Measurements from ENCODE around the gene FNBP1. TPM values are rescaled to one million over a fixed set of nuclear protein-coding genes. Genes with fewer than 3 reads are reported as not detected.
A peak's percentile ranks its signal among the peaks of the same experiment; 100 is the strongest.

Gene FNBP1
- total and polyA plus RNA-seq, 8 donors, result 30.4 to 51.8 (median 34.4) TPM

- H3K9me3 ChIP-seq, result no peaks in the 10 kb centered on the region
- intact Hi-C loops (cut with DNase I), result loop anchor here in 1 of 2 donors (10.0 kb wide), 1 partner anchor 158 kb away; the partner anchor contains the start of gene FNBP1
These were observed 156.5 kb downstream of the FNBP1 start for GRCh38 chr9:129886226-129887174.

DNA sequence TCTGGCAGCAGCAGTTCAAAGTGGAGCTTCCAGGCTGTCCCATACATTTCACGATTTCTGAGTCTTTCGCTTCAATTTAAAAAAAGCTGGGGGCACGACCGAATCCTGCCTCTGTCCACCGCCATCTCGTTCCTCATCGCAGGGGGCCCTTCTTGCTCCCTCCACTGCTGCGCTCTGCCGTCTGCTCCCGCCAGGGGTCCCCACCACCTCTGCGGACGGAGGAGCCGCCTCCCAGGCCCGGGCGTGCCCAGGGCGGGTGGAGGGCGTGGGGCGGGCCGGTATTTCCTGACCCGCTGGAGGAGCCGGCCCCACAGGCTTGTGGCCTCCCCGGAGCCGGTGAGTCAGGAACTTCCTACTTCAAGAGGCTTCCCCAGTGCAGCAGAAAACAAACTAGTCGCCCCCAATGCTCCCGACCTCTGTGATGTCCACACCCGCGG, 157.3 kb downstream of the FNBP1 start:
- no peaks in the 10 kb centered on the region for H3K27me3 ChIP-seq
- H3K4me1 ChIP-seq, result peaks cover 5 to 70% of the 10 kb centered on the region in 2 donors
- peak; percentile 94 for ATAC-seq
- TF ChIP-seq CTCF (IDR thresholded peaks at IDR 0.05), result peak; percentile 90 to 92
- no peaks in the 10 kb centered on the region for H3K9me3 ChIP-seq
- DNase-seq, result peak; percentile 66 to 100 (median 92)
- peaks cover 0 to 4% of the 10 kb centered on the region in 2 donors for H3K36me3 ChIP-seq
- intact Hi-C loops (cut with DNase I), result loop anchor here in 1 of 2 donors (10.0 kb wide), 1 partner anchor 159 kb away; the partner anchor contains the start of gene FNBP1
- H3K27ac ChIP-seq, result peak overlapping the region; percentile 75 to 96
- peak overlapping the region; percentile 16 to 48 for H3K4me3 ChIP-seq

More at GRCh38 chr9:129886226-129887174, 156.5 kb downstream of the FNBP1 start:
- Histone ChIP-seq H3K4me3 (peak overlapping the region; percentile 16 to 48), H3K27me3 (no peaks in the 10 kb centered on the region), H3K27ac (peak overlapping the region; percentile 75 to 96), H3K36me3 (peaks cover 0 to 4% of the 10 kb centered on the region in 2 donors), H3K4me1 (peaks cover 5 to 78% of the 10 kb centered on the region in 2 donors)
- TF ChIP-seq CTCF (IDR thresholded peaks at IDR 0.05), result no peak
- ATAC-seq, result peak; percentile 2
- DNase-seq, result no peak

DNA sequence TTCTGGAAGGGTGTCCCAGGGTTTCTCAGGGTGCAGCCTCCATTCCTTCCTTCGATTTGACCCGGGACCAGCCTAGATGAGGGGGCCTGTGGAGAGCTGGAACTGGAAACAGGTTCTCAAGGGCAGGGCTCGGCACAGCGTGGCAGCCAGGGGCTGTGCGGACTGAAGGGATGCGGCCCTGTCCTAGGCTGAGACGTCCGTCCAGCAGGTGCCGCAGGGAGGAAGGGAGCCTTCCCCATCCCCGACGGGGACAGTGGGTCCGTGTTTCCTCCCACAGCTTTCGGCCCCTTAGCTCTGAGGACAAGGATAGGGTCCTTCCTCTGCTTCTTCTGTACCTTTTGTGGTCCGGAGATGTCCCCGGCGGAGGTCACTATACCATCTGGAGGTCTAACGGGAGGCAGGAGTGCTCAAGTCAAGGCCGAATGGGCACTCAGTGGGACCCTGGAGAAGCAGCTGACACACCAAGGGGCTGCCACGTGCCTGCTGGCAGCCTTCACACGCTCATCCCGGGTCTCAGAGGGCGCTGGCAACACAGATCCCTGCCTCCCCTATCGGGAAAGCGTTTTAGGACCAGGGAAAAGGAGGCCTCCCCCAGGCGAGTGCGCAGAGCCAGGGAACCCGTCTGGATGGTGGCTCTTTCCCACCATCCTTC, 157.8 kb downstream of the FNBP1 start:
- H3K4me1 ChIP-seq, result peaks cover 5 to 65% of the 10 kb centered on the region in 2 donors
- H3K36me3 ChIP-seq, result peaks cover 0 to 3% of the 10 kb centered on the region in 2 donors
- no peak for TF ChIP-seq CTCF (IDR thresholded peaks at IDR 0.05)
- ATAC-seq (peak; percentile 51), DNase-seq (peak in 2 of 4 donors; percentile 63 to 89)
- H3K9me3 ChIP-seq, result no peaks in the 10 kb centered on the region
- H3K27ac ChIP-seq, result peak overlapping the region; percentile 75 to 96
- intact Hi-C loops (cut with DNase I), result loop anchor here in 1 of 2 donors (10.0 kb wide), 1 partner anchor 160 kb away; the partner anchor contains the start of gene FNBP1
- peak overlapping the region; percentile 16 to 48 for H3K4me3 ChIP-seq
- no peaks in the 10 kb centered on the region for H3K27me3 ChIP-seq

GRCh38 chr9:129884220-129885017, 158.6 kb downstream of the FNBP1 start:
- intact Hi-C loops (cut with DNase I), result loop anchor here in 1 of 2 donors (10.0 kb wide), 1 partner anchor 160 kb away; the partner anchor contains the start of gene FNBP1
- TF ChIP-seq CTCF (IDR thresholded peaks at IDR 0.05), result no peak
- H3K9me3 ChIP-seq, result no peaks in the 10 kb centered on the region
- H3K4me1 ChIP-seq, result peaks cover 5 to 57% of the 10 kb centered on the region in 2 donors
- peak overlapping the region; percentile 14 to 48 for H3K4me3 ChIP-seq
- no peaks in the 10 kb centered on the region for H3K36me3 ChIP-seq
- peak overlapping the region; percentile 75 to 96 for H3K27ac ChIP-seq
- ATAC-seq (peak; percentile 84), DNase-seq (peak; percentile 61 to 99 (median 92))
- H3K27me3 ChIP-seq, result no peaks in the 10 kb centered on the region

Data from left lung (tissue), 10 donors.